Measurements from ENCODE around the gene GET3. TPM values are rescaled to one million over a fixed set of nuclear protein-coding genes. Genes with fewer than 3 reads are reported as not detected.

Gene GET3
- total and polyA plus RNA-seq, 2 of the 13 experiments (the other 11 are each of a cell fraction or from before 2014, with no cell fraction given) = 57.7 to 59.4 TPM

GRCh38 chr19:12789904-12790619 is 52.8 kb downstream of the GET3 start (continued):
- TF ChIP-seq MTA1 (CRISPR knock-in tag; IDR thresholded peaks at IDR 0.05; ENCODE audit: borderline replicate concordance) (no peak), BHLHE40 (IDR thresholded peaks at IDR 0.05; ENCODE audit: low read length) (peak; percentile 91), ZBED4 (CRISPR knock-in tag; IDR thresholded peaks at IDR 0.05; ENCODE audit: borderline replicate concordance) (no peak), ZNF660 (CRISPR knock-in tag; IDR thresholded peaks at IDR 0.05; ENCODE audit: borderline replicate concordance, low read depth) (no peak), ZNF777 (CRISPR knock-in tag; IDR thresholded peaks at IDR 0.05) (peak; percentile 98), KLF16 (CRISPR knock-in tag; IDR thresholded peaks at IDR 0.05) (peak in 1 of 2 experiments; percentile 78; a peak in 2 of 4 replicates), ZNF34 (CRISPR knock-in tag; IDR thresholded peaks at IDR 0.05; ENCODE audit: borderline replicate concordance) (no peak), ARID3A (IDR thresholded peaks at IDR 0.05; ENCODE audit: low read depth, low read length) (no peak), ZNF335 (CRISPR knock-in tag; IDR thresholded peaks at IDR 0.05) (no peak), TFDP1 (CRISPR knock-in tag; IDR thresholded peaks at IDR 0.05; ENCODE audit: borderline replicate concordance) (peak; percentile 63; the same call in 1 of the 2 replicates), ZNF326 (CRISPR knock-in tag; IDR thresholded peaks at IDR 0.05; ENCODE audit: borderline replicate concordance) (no peak), ZKSCAN1 (IDR thresholded peaks at IDR 0.05; ENCODE audit: low read length) (no peak), TIGD3 (CRISPR knock-in tag; IDR thresholded peaks at IDR 0.05; ENCODE audit: borderline replicate concordance) (no peak), ZNF18 (CRISPR knock-in tag; IDR thresholded peaks at IDR 0.05; ENCODE audit: insufficient replicate concordance) (no peak), ZNF784 (CRISPR knock-in tag; IDR thresholded peaks at IDR 0.05; ENCODE audit: borderline replicate concordance) (no peak)

Data from HepG2 (cell line).